ENCODE data around the gene PACS1. TPM values are rescaled to one million over a fixed set of nuclear protein-coding genes. Genes with fewer than 3 reads are reported as not detected.
A peak's percentile ranks its signal among the peaks of the same experiment; 100 is the strongest.

PACS1 gene
- total RNA-seq, 1 donor from 2014 or later, result 90.9 TPM

- Mint-ChIP-seq H3K4me3 (no peak overlapping the region), H3K27ac (no peak overlapping the region), H3K27me3 (no peaks in the 10 kb centered on the region), H3K36me3 (ENCODE audit: low read depth) (peaks cover 21% of the 10 kb centered on the region), H3K9me3 (no peaks in the 10 kb centered on the region), H3K4me1 (peaks cover 6% of the 10 kb centered on the region)
- intact Hi-C loops (cut with micrococcal nuclease), result no loop called here
- no peak for DNase-seq
These were observed 119.1 kb downstream of the PACS1 start for GRCh38 chr11:66189031-66189745.

- Mint-ChIP-seq H3K9me3 (no peaks in the 10 kb centered on the region), H3K36me3 (ENCODE audit: low read depth) (peaks cover 25% of the 10 kb centered on the region), H3K27ac (no peak overlapping the region), H3K4me1 (peaks cover 4% of the 10 kb centered on the region), H3K27me3 (no peaks in the 10 kb centered on the region), H3K4me3 (no peak overlapping the region)
- no peak for DNase-seq
- intact Hi-C loops (cut with micrococcal nuclease), result no loop called here
These were observed 120.7 kb downstream of the PACS1 start for GRCh38 chr11:66190786-66191185.

- no peaks in the 10 kb centered on the region for H3K27me3 Mint-ChIP-seq
- DNase-seq, result no peak
- H3K36me3 Mint-ChIP-seq (ENCODE audit: low read depth), result peaks cover 27% of the 10 kb centered on the region
- no peak overlapping the region for H3K4me3 Mint-ChIP-seq
- H3K9me3 Mint-ChIP-seq, result no peaks in the 10 kb centered on the region
- H3K27ac Mint-ChIP-seq, result no peak overlapping the region
- intact Hi-C loops (cut with micrococcal nuclease), result no loop called here
- peaks cover 4% of the 10 kb centered on the region for H3K4me1 Mint-ChIP-seq
These were observed 122.2 kb downstream of the PACS1 start for GRCh38 chr11:66192181-66192863.

GRCh38 chr11:66194391-66194790, 124.3 kb downstream of the PACS1 start:
- H3K27ac Mint-ChIP-seq, result no peak overlapping the region
- H3K9me3 Mint-ChIP-seq, result peaks cover 7% of the 10 kb centered on the region
- no peaks in the 10 kb centered on the region for H3K27me3 Mint-ChIP-seq
- peaks cover 33% of the 10 kb centered on the region for H3K36me3 Mint-ChIP-seq (ENCODE audit: low read depth)
- no peaks in the 10 kb centered on the region for H3K4me1 Mint-ChIP-seq
- H3K4me3 Mint-ChIP-seq, result no peak overlapping the region
- no peak for DNase-seq
- intact Hi-C loops (cut with micrococcal nuclease), result no loop called here

GRCh38 chr11:66195867-66196266, 125.8 kb downstream of the PACS1 start:
- peaks cover 39% of the 10 kb centered on the region for H3K36me3 Mint-ChIP-seq (ENCODE audit: low read depth)
- H3K9me3 Mint-ChIP-seq, result peaks cover 13% of the 10 kb centered on the region
- DNase-seq, result no peak
- intact Hi-C loops (cut with micrococcal nuclease), result no loop called here
- no peak overlapping the region for H3K4me3 Mint-ChIP-seq
- H3K27ac Mint-ChIP-seq, result no peak overlapping the region
- H3K4me1 Mint-ChIP-seq, result no peaks in the 10 kb centered on the region
- no peaks in the 10 kb centered on the region for H3K27me3 Mint-ChIP-seq

- Mint-ChIP-seq H3K9me3 (peaks cover 32% of the 10 kb centered on the region), H3K4me3 (no peak overlapping the region), H3K27ac (no peak overlapping the region), H3K27me3 (no peaks in the 10 kb centered on the region), H3K4me1 (peaks cover 2% of the 10 kb centered on the region), H3K36me3 (ENCODE audit: low read depth) (peaks cover 28% of the 10 kb centered on the region)
- intact Hi-C loops (cut with micrococcal nuclease), result no loop called here
- no peak for DNase-seq
These were observed 133.8 kb downstream of the PACS1 start for GRCh38 chr11:66203847-66204246.

GRCh38 chr11:66204412-66204811, 134.3 kb downstream of the PACS1 start:
- Mint-ChIP-seq H3K36me3 (ENCODE audit: low read depth) (peaks cover 26% of the 10 kb centered on the region), H3K9me3 (peaks cover 29% of the 10 kb centered on the region), H3K4me3 (no peak overlapping the region), H3K27me3 (no peaks in the 10 kb centered on the region), H3K27ac (no peak overlapping the region), H3K4me1 (peaks cover 6% of the 10 kb centered on the region)
- intact Hi-C loops (cut with micrococcal nuclease), result no loop called here
- DNase-seq, result no peak

GRCh38 chr11:66207816-66208215, 137.7 kb downstream of the PACS1 start:
- DNase-seq, result no peak
- Mint-ChIP-seq H3K4me1 (peaks cover 6% of the 10 kb centered on the region), H3K27me3 (no peaks in the 10 kb centered on the region), H3K4me3 (no peak overlapping the region), H3K36me3 (ENCODE audit: low read depth) (peaks cover 13% of the 10 kb centered on the region), H3K27ac (no peak overlapping the region), H3K9me3 (peaks cover 8% of the 10 kb centered on the region)
- intact Hi-C loops (cut with micrococcal nuclease), result no loop called here

GRCh38 chr11:66211100-66211499, 141.0 kb downstream of the PACS1 start:
- Mint-ChIP-seq H3K4me3 (no peak overlapping the region), H3K27me3 (no peaks in the 10 kb centered on the region), H3K27ac (no peak overlapping the region), H3K9me3 (no peaks in the 10 kb centered on the region), H3K4me1 (peaks cover 6% of the 10 kb centered on the region), H3K36me3 (ENCODE audit: low read depth) (peaks cover 19% of the 10 kb centered on the region)
- intact Hi-C loops (cut with micrococcal nuclease), result no loop called here
- no peak for DNase-seq

- no peak for DNase-seq
- peaks cover 46% of the 10 kb centered on the region for H3K36me3 Mint-ChIP-seq (ENCODE audit: low read depth)
- no peak overlapping the region for H3K27ac Mint-ChIP-seq
- H3K27me3 Mint-ChIP-seq, result no peaks in the 10 kb centered on the region
- no peaks in the 10 kb centered on the region for H3K9me3 Mint-ChIP-seq
- H3K4me3 Mint-ChIP-seq, result no peak overlapping the region
- intact Hi-C loops (cut with micrococcal nuclease), result no loop called here
- H3K4me1 Mint-ChIP-seq, result peaks cover 11% of the 10 kb centered on the region
These were observed 146.8 kb downstream of the PACS1 start for GRCh38 chr11:66216911-66217310.

- intact Hi-C loops (cut with micrococcal nuclease), result no loop called here
- peaks cover 49% of the 10 kb centered on the region for H3K36me3 Mint-ChIP-seq (ENCODE audit: low read depth)
These were observed 148.0 kb downstream of the PACS1 start for GRCh38 chr11:66218036-66218435.

GRCh38 chr11:66218846-66219620, 149.0 kb downstream of the PACS1 start:
- peaks cover 45% of the 10 kb centered on the region for H3K36me3 Mint-ChIP-seq (ENCODE audit: low read depth)
- peak overlapping the region; percentile 48 for H3K27ac Mint-ChIP-seq
- H3K27me3 Mint-ChIP-seq, result no peaks in the 10 kb centered on the region
- no peak for DNase-seq
- H3K4me1 Mint-ChIP-seq, result peaks cover 21% of the 10 kb centered on the region
- no peak overlapping the region for H3K4me3 Mint-ChIP-seq
- intact Hi-C loops (cut with micrococcal nuclease), result no loop called here
- no peaks in the 10 kb centered on the region for H3K9me3 Mint-ChIP-seq

More at GRCh38 chr11:66218036-66218435, 148.0 kb downstream of the PACS1 start:
- no peak for DNase-seq
- H3K4me3 Mint-ChIP-seq, result no peak overlapping the region
- no peaks in the 10 kb centered on the region for H3K9me3 Mint-ChIP-seq
- peaks cover 21% of the 10 kb centered on the region for H3K4me1 Mint-ChIP-seq
- H3K27me3 Mint-ChIP-seq, result no peaks in the 10 kb centered on the region
- peak overlapping the region; percentile 14 for H3K27ac Mint-ChIP-seq

- Mint-ChIP-seq H3K27me3 (no peaks in the 10 kb centered on the region), H3K4me3 (no peak overlapping the region), H3K4me1 (peaks cover 21% of the 10 kb centered on the region), H3K27ac (peak overlapping the region; percentile 34), H3K36me3 (ENCODE audit: low read depth) (peaks cover 44% of the 10 kb centered on the region), H3K9me3 (no peaks in the 10 kb centered on the region)
- intact Hi-C loops (cut with micrococcal nuclease), result no loop called here
- DNase-seq, result no peak
These were observed 149.9 kb downstream of the PACS1 start for GRCh38 chr11:66219846-66220565.
